Body of pancreas (tissue), 4 donors: ENCODE results near the gene SP2. TPM values are rescaled to one million over a fixed set of nuclear protein-coding genes. Genes with fewer than 3 reads are reported as not detected.

Source experiments
- ATAC-seq: fragments of 150-250 bp; one replicate; pipeline ENCODE4 v1.9.1; 2016
- DNase-seq, 4 donors: peaks; one replicate each; pipeline ENCODE4 v3.0.0-alpha.2; 2019
- H3K27ac ChIP-seq, 4 donors: fragments of 200-600 bp; sonication (generic); 1 replicate in 3 of 4; 2 replicates in 1 of 4; pipeline versions ENCODE4 v1.5.1 to v1.6.1; 2016 to 2019; ENCODE audit warnings: mild to moderate bottlenecking in 1 of 4, mixed read lengths in 1 of 4, moderate library complexity in 1 of 4
- H3K27me3 ChIP-seq, 2 donors: fragments of 200-600 bp; sonication (generic); one replicate each; pipeline ENCODE4 v1.6.0; 2016; ENCODE audit warnings: mild to moderate bottlenecking in 1 of 2
- H3K36me3 ChIP-seq, 2 donors: fragments of 200-600 bp; sonication (generic); replicated peaks in 1 of 2; 2 replicates each; pipeline ENCODE4 v1.5.1; 2016; ENCODE audit warnings: low read depth in 2 of 2; ENCODE audit not compliant: insufficient read depth in 1 of 2
- H3K4me1 ChIP-seq: fragments of 200-600 bp; sonication (generic); one replicate; pipeline ENCODE4 v1.6.0; 2016
- H3K4me3 ChIP-seq, 2 donors: fragments of 200-600 bp; sonication (generic); 1 replicate in 1 of 2; 2 replicates in 1 of 2; pipeline ENCODE4 v1.5.1; 2016 to 2019
- H3K9me3 ChIP-seq, 3 donors: fragments of 200-600 bp; sonication (generic); 1 replicate in 2 of 3; 2 replicates in 1 of 3; pipeline ENCODE4 v1.5.1; 2016
- CTCF ChIP-seq, 7 experiments: fragments of 450-650 bp in 4 of 7; fragments of 200-600 bp in 3 of 7; sonication (generic) in 3 of 7; IDR thresholded peaks; one replicate each; pipeline ENCODE4 v1.5.1; 2016 to 2019; ENCODE audit warnings: antibody characterized with exemption in 7 of 7
- POLR2A ChIP-seq, 3 donors: fragments of 450-650 bp; IDR thresholded peaks; one replicate each; pipeline ENCODE4 v1.6.1; 2016; ENCODE audit warnings: antibody characterized with exemption in 3 of 3, mild to moderate bottlenecking in 2 of 3
- WGBS, 2 donors: methylation state at CpG; one replicate each; pipeline ENCODE4 v1.1.5; 2017; 5-methylcytosine and 5-hydroxymethylcytosine counted together
- intact Hi-C: fragments of 100-400 bp; cut with DNase I; formaldehyde crosslinking; loops from one replicate; pipeline ENCODE4 v1.15.1; 2023
- total RNA-seq, 2 donors: library from RNA; depleted of rRNA; stranded (reverse); fragments of >200 nt; gene quantifications; one replicate each; pipeline ENCODE4 v1.1.0, GENCODE V29; 2016

Gene SP2
- total RNA-seq, 2 donors from 2014 or later = 4.7 to 6.3 TPM

- no peak for ATAC-seq
- no peaks in the 10 kb centered on the region for H3K9me3 ChIP-seq
- intact Hi-C loops = no loop called here
- H3K4me1 ChIP-seq = no peaks in the 10 kb centered on the region
- no peak overlapping the region for H3K4me3 ChIP-seq
- H3K27me3 ChIP-seq = peaks cover 3 to 13% of the 10 kb centered on the region in 2 donors
- WGBS, 2 donors = 70 to 73% methylated on average over 4 of the region's 4 CpGs
- no peak overlapping the region for H3K27ac ChIP-seq
- no peak for TF ChIP-seq CTCF (IDR thresholded peaks at IDR 0.05)
- no peak for TF ChIP-seq POLR2A (IDR thresholded peaks at IDR 0.05)
- H3K36me3 ChIP-seq = no peaks in the 10 kb centered on the region
- no peak for DNase-seq
Observed at GRCh38 chr17:47873200-47874090, 22.6 kb upstream of the SP2 start.

- TF ChIP-seq CTCF (IDR thresholded peaks at IDR 0.05) (no peak), POLR2A (IDR thresholded peaks at IDR 0.05) (no peak)
- H3K27me3 ChIP-seq = peaks cover 3 to 13% of the 10 kb centered on the region in 2 donors
- DNase-seq (no peak), ATAC-seq (no peak)
- H3K9me3 ChIP-seq = no peaks in the 10 kb centered on the region
- H3K27ac ChIP-seq = no peak overlapping the region
- no peak overlapping the region for H3K4me3 ChIP-seq
- no peaks in the 10 kb centered on the region for H3K4me1 ChIP-seq
- no peaks in the 10 kb centered on the region for H3K36me3 ChIP-seq
- intact Hi-C loops = no loop called here
- WGBS, 2 donors = 48 to 58% methylated on average over 8 to 11 of the region's 11 CpGs
Observed at GRCh38 chr17:47875011-47875985, 20.7 kb upstream of the SP2 start.

GRCh38 chr17:47877368-47878034, 18.5 kb upstream of the SP2 start:
- no peaks in the 10 kb centered on the region for H3K36me3 ChIP-seq
- intact Hi-C loops = no loop called here
- TF ChIP-seq POLR2A (IDR thresholded peaks at IDR 0.05) = no peak
- no peak for TF ChIP-seq CTCF (IDR thresholded peaks at IDR 0.05)
- H3K4me1 ChIP-seq = no peaks in the 10 kb centered on the region
- peaks cover 0 to 3% of the 10 kb centered on the region in 2 donors for H3K27me3 ChIP-seq
- no peak overlapping the region for H3K27ac ChIP-seq
- no peak for ATAC-seq
- no peak for DNase-seq
- WGBS, 2 donors = 52 to 57% methylated on average over 9 of the region's 9 CpGs
- H3K4me3 ChIP-seq = no peak overlapping the region
- H3K9me3 ChIP-seq = no peaks in the 10 kb centered on the region

GRCh38 chr17:47878203-47879027, 17.6 kb upstream of the SP2 start:
- ATAC-seq = no peak
- no peaks in the 10 kb centered on the region for H3K4me1 ChIP-seq
- 52% methylated on average over 10 of the region's 10 CpGs for WGBS, 2 donors

More at GRCh38 chr17:47878203-47879027, 17.6 kb upstream of the SP2 start:
- H3K4me3 ChIP-seq = no peak overlapping the region
- no peaks in the 10 kb centered on the region for H3K27me3 ChIP-seq
- TF ChIP-seq POLR2A (IDR thresholded peaks at IDR 0.05) (no peak), CTCF (IDR thresholded peaks at IDR 0.05) (no peak)
- H3K36me3 ChIP-seq = no peaks in the 10 kb centered on the region
- DNase-seq = no peak
- H3K9me3 ChIP-seq = no peaks in the 10 kb centered on the region
- intact Hi-C loops = no loop called here
- H3K27ac ChIP-seq = no peak overlapping the region
